K562 (cell line): ENCODE data around the gene SSU72. TPM values are rescaled to one million over a fixed set of nuclear protein-coding genes. Genes with fewer than 3 reads are reported as not detected.

Experiments
- ATAC-seq: fragments of 200-7000 bp; cut with Tn5 transposase; 3 replicates; pipeline ENCODE4 v1.9.1; 2020; ENCODE audit warnings: moderate library complexity
- BruUV-seq: library from RNA; stranded (reverse); fragments of 400-500 nt; replicated peaks from 2 replicates; lab custom pipeline; 2021; lab: Mats Ljungman, UMichigan
- CTCF ChIA-PET: fragments of 300-600 bp; formaldehyde crosslinking; extraction: SDS; loops from one replicate; lab custom pipeline; 2021; ENCODE audit warnings: low intra/inter-chr PET ratio; lab: Yijun Ruan, JAX
- POLR2A ChIA-PET: fragments of 300-600, 350-650 bp; sonication (Branson Sonifier 250); formaldehyde crosslinking; extraction: SDS; loops from one replicate; lab custom pipeline; 2021; ENCODE audit warnings: antibody characterized with exemption, inconsistent platforms; lab: Yijun Ruan, JAX
- DNase-seq, 4 experiments: peaks; one replicate each; pipeline versions ENCODE4 v3.0.0 to v3.0.0-alpha.2; 2011 to 2018; ENCODE audit warnings: low spot score in 3 of 4, mixed read lengths in 3 of 4; ENCODE audit errors: extremely low read depth in 1 of 4
- FAIRE-seq: peaks from 2 replicates; lab custom pipeline; 2011; peaks lifted over from hg19 to GRCh38; lab: Jason Lieb, UNC
- H2AFZ ChIP-seq: 2 replicates; pipeline ENCODE4 v1.6.0; 2011; ENCODE audit warnings: low read depth, low read length, control low read depth, inconsistent platforms
- H3K27ac ChIP-seq: fragments of 200-600 bp; 3 replicates; pipeline ENCODE4 v1.8.0; 2011; ENCODE audit warnings: low read depth, mild to moderate bottlenecking, control low read depth, inconsistent platforms, low read length, moderate library complexity, mixed read lengths; ENCODE audit errors: extremely low read depth
- H3K27me3 ChIP-seq, 2 experiments: fragments of 300-600 bp in 1 of 2; 2 replicates in 1 of 2; 3 replicates in 1 of 2; pipeline versions ENCODE4 v1.6.0 to v1.8.0; 2011; ENCODE audit warnings: inconsistent platforms in 2 of 2, low read length in 2 of 2, mild to moderate bottlenecking in 1 of 2, mixed read lengths in 1 of 2, moderate library complexity in 1 of 2; ENCODE audit not compliant: control insufficient read depth in 2 of 2, insufficient read depth in 2 of 2
- H3K36me3 ChIP-seq: fragments of 300-600 bp; 3 replicates; pipeline ENCODE4 v1.8.0; 2011; ENCODE audit warnings: mild to moderate bottlenecking, low read length, inconsistent platforms; ENCODE audit not compliant: control insufficient read depth, insufficient read depth
- H3K4me1 ChIP-seq, 2 experiments: fragments of 200-600 bp in 1 of 2; replicated peaks in 1 of 2; 2 replicates in 1 of 2; 3 replicates in 1 of 2; pipeline versions ENCODE4 v1.5.1 to v1.8.0; 2011; ENCODE audit warnings: inconsistent platforms in 2 of 2, low read length in 2 of 2, mild to moderate bottlenecking in 1 of 2, mixed read lengths in 1 of 2, moderate library complexity in 1 of 2; ENCODE audit not compliant: control insufficient read depth in 2 of 2, insufficient read depth in 2 of 2
- H3K4me2 ChIP-seq: 2 replicates; pipeline ENCODE4 v1.6.1; 2011; ENCODE audit warnings: low read length, control low read depth, inconsistent platforms, mixed read lengths; ENCODE audit not compliant: insufficient read depth
- H3K4me3 ChIP-seq: fragments of 200-600 bp; sonication (generic), shearing (Covaris generic); 2 replicates; pipeline ENCODE4 v1.5.1; 2016; ENCODE audit warnings: control low read depth, inconsistent platforms
- H3K79me2 ChIP-seq: fragments of 200-600 bp; 3 replicates; pipeline ENCODE4 v1.8.0; 2011; ENCODE audit warnings: low read length, inconsistent platforms; ENCODE audit not compliant: control insufficient read depth, insufficient read depth
- H3K9ac ChIP-seq, 2 experiments: 2 replicates each; pipeline versions ENCODE4 v1.6.0 to v1.6.1; 2011; ENCODE audit warnings: low read depth in 2 of 2, low read length in 2 of 2, control low read depth in 1 of 2, inconsistent platforms in 1 of 2, mild to moderate bottlenecking in 1 of 2, mixed read lengths in 1 of 2; ENCODE audit not compliant: insufficient read depth in 1 of 2
- H3K9me1 ChIP-seq: one replicate; pipeline ENCODE4 v1.6.0; 2011; ENCODE audit warnings: inconsistent platforms, mild to moderate bottlenecking, low read length, moderate library complexity; ENCODE audit not compliant: control insufficient read depth, insufficient read depth
- H3K9me3 ChIP-seq: replicated peaks from 2 replicates; pipeline ENCODE4 v1.5.1; 2011; ENCODE audit warnings: low read depth, low read length, inconsistent platforms; ENCODE audit not compliant: control insufficient read depth, insufficient read depth
- H4K20me1 ChIP-seq: replicated peaks from 2 replicates; pipeline ENCODE4 v1.6.1; 2011; ENCODE audit warnings: low read length, inconsistent platforms, mixed read lengths; ENCODE audit not compliant: control insufficient read depth, insufficient read depth
- MIER1 ChIP-seq: fragments of 450-650 bp; IDR thresholded peaks from 2 replicates; pipeline ENCODE4 v1.6.1; 2016; ENCODE audit warnings: antibody characterized with exemption, mild to moderate bottlenecking, low read depth
- NELFE ChIP-seq: IDR thresholded peaks from 2 replicates; pipeline ENCODE4 v1.6.1; 2011; ENCODE audit warnings: mild to moderate bottlenecking; ENCODE audit not compliant: insufficient read depth, insufficient read length
- POLR2H ChIP-seq: IDR thresholded peaks from 2 replicates; pipeline ENCODE4 v1.6.1; 2016; ENCODE audit warnings: missing genetic modification characterization, low read depth, mild to moderate bottlenecking, control low read depth, missing compliant biosample characterization, moderate library complexity
- RBFOX2 ChIP-seq: fragments of 200-400 bp; formaldehyde crosslinking; IDR thresholded peaks from 2 replicates; pipeline ENCODE4 v1.6.1; 2017; ENCODE audit warnings: low read depth, mild to moderate bottlenecking, low read length, moderate library complexity
- SAFB ChIP-seq: fragments of 200-400 bp; formaldehyde crosslinking; IDR thresholded peaks from 2 replicates; pipeline ENCODE4 v1.6.1; 2017; ENCODE audit warnings: low read depth, low read length, borderline replicate concordance
- STAT5A ChIP-seq: IDR thresholded peaks from 2 replicates; pipeline ENCODE4 v1.6.1; 2012; ENCODE audit warnings: low read length, inconsistent platforms, borderline replicate concordance
- TFAP4 ChIP-seq: sonication (generic); formaldehyde crosslinking; IDR thresholded peaks from 2 replicates; pipeline ENCODE4 v1.8.0; 2022; ENCODE audit warnings: missing genetic modification reagents, mild to moderate bottlenecking, moderate library complexity, borderline replicate concordance
- ZNF133 ChIP-seq: fragments of 250-450 bp; sonication (Bioruptor Pico); IDR thresholded peaks from 2 replicates; pipeline ENCODE4 v1.4.0; 2020; ENCODE audit warnings: mild to moderate bottlenecking
- WGBS: fragments of 100-300 bp; shearing (Covaris generic); methylation state at CpG from one replicate; pipeline ENCODE4 v1.1.6; 2016; ENCODE audit warnings: low coverage, mixed read lengths; ENCODE audit not compliant: insufficient coverage; ENCODE audit errors: missing lambda C conversion rate; 5-methylcytosine and 5-hydroxymethylcytosine counted together
- in situ Hi-C: fragments of 300-500 bp; cut with MboI; formaldehyde crosslinking; loops from 4 replicates; pipeline ENCODE4 v1.15.0; 2018; ENCODE audit warnings: inconsistent platforms, mixed read lengths
- intact Hi-C: fragments of 100-400 bp; cut with micrococcal nuclease; formaldehyde crosslinking; loops from 2 replicates; pipeline ENCODE4 v1.14.2; 2022
- polyA plus RNA-seq, 8 experiments: library from polyadenylated mRNA; depleted of rRNA in 4 of 8; stranded (reverse) in 5 of 8; unstranded in 3 of 8; fragments of >200 nt; fragmentation: Nextera tagmentation in 2 of 8; fragmentation: Illumina TruSeq in 1 of 8; extraction: Ambion mirVana in 2 of 8; extraction: Trizol in 1 of 8; gene quantifications; 2 replicates each; pipeline versions ENCODE4 v1.2.1 to v1.2.3, GENCODE V29; 2011 to 2014; ENCODE audit warnings: inconsistent platforms in 1 of 8, missing spikeins in 1 of 8
- total RNA-seq, 7 experiments: library from RNA; depleted of rRNA in 6 of 7; stranded (reverse); fragments of >200 nt in 6 of 7; fragmentation: Illumina TruSeq in 2 of 7; extraction: Trizol in 2 of 7; gene quantifications; 2 replicates each; pipeline versions ENCODE4 v1.2.1 to v1.2.3, GENCODE V29; 2011 to 2021; ENCODE audit warnings: low replicate concordance in 1 of 7

Gene SSU72
- total and polyA plus RNA-seq, 9 of the 15 experiments (the other 6 are each of a cell fraction or from before 2014, with no cell fraction given) = 70.8 to 201 (median 94.6) TPM

DNA sequence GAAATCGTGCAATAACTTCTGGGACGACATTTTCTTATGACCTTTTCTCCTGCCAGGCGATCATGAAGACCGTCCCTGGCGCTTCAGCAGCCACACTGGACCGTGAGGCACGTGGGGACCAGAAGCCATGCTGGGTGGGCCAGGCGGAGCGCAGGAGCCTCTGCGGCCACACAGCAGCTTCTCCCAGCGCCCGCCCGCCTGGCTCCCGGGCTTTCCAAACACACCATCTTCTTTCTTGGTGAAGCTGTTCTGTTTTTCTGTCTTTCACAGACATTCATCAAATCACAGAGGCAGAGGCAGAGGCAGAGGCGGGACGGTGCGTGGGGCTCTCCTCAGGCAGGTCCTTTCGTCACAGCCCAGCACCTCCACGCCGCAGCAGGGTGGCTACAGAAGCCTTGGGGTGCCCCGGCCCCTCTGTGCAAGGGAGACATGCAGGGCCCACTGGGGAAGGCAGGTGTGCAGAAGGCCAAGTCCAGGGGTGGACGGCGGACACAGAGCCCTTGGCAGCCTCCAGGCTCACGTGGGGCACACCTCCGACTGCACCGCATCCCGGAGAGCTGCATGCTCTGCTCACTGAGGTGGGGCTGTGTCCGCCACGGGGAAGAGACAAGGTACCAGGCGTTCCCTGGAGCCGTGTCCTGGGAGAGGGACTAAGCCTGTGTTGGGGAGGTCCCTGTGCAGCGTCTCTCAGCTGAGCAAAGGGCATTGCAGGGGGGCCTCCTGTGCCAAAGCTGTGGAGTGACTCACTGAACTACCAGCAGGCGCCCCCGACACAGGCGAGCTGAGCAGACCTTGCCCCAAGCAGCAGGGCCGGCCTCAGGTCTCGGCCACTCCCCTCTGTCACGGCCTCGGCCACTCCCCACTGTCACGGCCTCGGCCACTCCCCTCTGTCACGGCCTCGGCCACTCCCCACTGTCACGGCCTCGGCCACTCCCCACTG lies 31.6 kb downstream of the SSU72 start:
- 94% methylated on average over 37 of the region's 45 CpGs for WGBS
- H3K79me2 ChIP-seq = peaks cover 10% of the 10 kb centered on the region; the same call in 2 of the 3 replicates
- H3K9ac ChIP-seq = no peak overlapping the region; a peak in 1 of 4 replicates
- TF ChIP-seq MIER1 (no peak), TFAP4 (CRISPR knock-in tag) (peak; percentile 32; the same call in 1 of the 2 replicates), POLR2H (tag) (no peak), NELFE (no peak), RBFOX2 (peak; percentile 22; the same call in 1 of the 2 replicates), SAFB (0 out of 2 replicates have a peak, but pooled peaks have one; percentile 24), ZNF133 (CRISPR knock-in tag) (no peak), STAT5A (no peak)
- no peak overlapping the region for H3K4me3 ChIP-seq
- H3K36me3 ChIP-seq = peaks cover 74% of the 10 kb centered on the region
- peaks cover 3% of the 10 kb centered on the region; the same call in 1 of the 2 replicates for H4K20me1 ChIP-seq
- peaks cover 0 to 38% of the 10 kb centered on the region in 2 experiments; a peak in 2 of 5 replicates for H3K4me1 ChIP-seq
- H3K27ac ChIP-seq = no peak overlapping the region
- DNase-seq = peak in 2 of 4 experiments; percentile 21 to 59
- no peaks in the 10 kb centered on the region for H3K9me1 ChIP-seq
- H3K9me3 ChIP-seq = no peaks in the 10 kb centered on the region
- CTCF ChIA-PET = no interaction called here
- no peak overlapping the region for H3K4me2 ChIP-seq
- intact Hi-C loops = no loop called here
- in situ Hi-C loops = no loop called here
- ATAC-seq = peak; percentile 72
- no peak for FAIRE-seq
- POLR2A ChIA-PET = interaction anchor here (0.6 to 4.7 kb wide), 2 partner anchors 9 to 14 kb away, joined by 4 to 36 read pairs; no protein-coding TSS in a partner anchor
- BruUV-seq = no TSS peak
- H2AFZ ChIP-seq = no peak overlapping the region
- H3K27me3 ChIP-seq = no peaks in the 10 kb centered on the region
